ENCODE data around the gene FAM89B.

GRCh38 chr11:65546217-65546958 lies 25.9 kb upstream of the FAM89B start:
- TF ChIP-seq FOXA1 (IDR thresholded peaks at IDR 0.05) (no peak), L3MBTL2 (conservative IDR thresholded peaks at IDR 0.05) (no peak), SP1 (IDR thresholded peaks at IDR 0.05) (no peak), HDGF (IDR thresholded peaks at IDR 0.05; ENCODE audit: borderline replicate concordance) (no peak), ARNT (IDR thresholded peaks at IDR 0.05) (no peak), BHLHE40 (IDR thresholded peaks at IDR 0.05; ENCODE audit: borderline replicate concordance) (no peak)
